Putamen (tissue), 1 donor: Measurements from ENCODE around the gene NEGR1.

Experiments used
- DNase-seq: peaks from one replicate; pipeline ENCODE4 v3.0.0-alpha.2; 2016; ENCODE audit warnings: low spot score

Gene NEGR1

GRCh38 chr1:72230746-72231145 lies 51.6 kb downstream of the NEGR1 start:
- DNase-seq, result no peak

GRCh38 chr1:72229893-72230292 lies 52.4 kb downstream of the NEGR1 start:
- DNase-seq, result no peak

- DNase-seq, result no peak
Measured at GRCh38 chr1:72227667-72228066, 54.7 kb downstream of the NEGR1 start.

- no peak for DNase-seq
Measured at GRCh38 chr1:72224506-72224905, 57.8 kb downstream of the NEGR1 start.

- DNase-seq, result no peak
Measured at GRCh38 chr1:72221811-72222210, 60.5 kb downstream of the NEGR1 start.

GRCh38 chr1:72218141-72218739 lies 64.1 kb downstream of the NEGR1 start:
- no peak for DNase-seq

GRCh38 chr1:72207059-72207458 lies 75.3 kb downstream of the NEGR1 start:
- no peak for DNase-seq

GRCh38 chr1:72202761-72203160 lies 79.6 kb downstream of the NEGR1 start:
- no peak for DNase-seq

GRCh38 chr1:72197786-72198185 lies 84.6 kb downstream of the NEGR1 start:
- no peak for DNase-seq

GRCh38 chr1:72186733-72187307 lies 95.5 kb downstream of the NEGR1 start:
- peak; percentile 26 for DNase-seq

GRCh38 chr1:72184099-72184701 lies 98.1 kb downstream of the NEGR1 start:
- no peak for DNase-seq

- DNase-seq, result no peak
Measured at GRCh38 chr1:72182859-72183258, 99.5 kb downstream of the NEGR1 start.

GRCh38 chr1:72178266-72178665 lies 104.1 kb downstream of the NEGR1 start:
- DNase-seq, result peak; percentile 39

GRCh38 chr1:72177711-72178110 lies 104.6 kb downstream of the NEGR1 start:
- DNase-seq, result no peak

- no peak for DNase-seq
Measured at GRCh38 chr1:72170246-72170645, 112.1 kb downstream of the NEGR1 start.

- no peak for DNase-seq
Measured at GRCh38 chr1:72166426-72166825, 115.9 kb downstream of the NEGR1 start.

- no peak for DNase-seq
Measured at GRCh38 chr1:72150508-72150907, 131.8 kb downstream of the NEGR1 start.

GRCh38 chr1:72141875-72142274 lies 140.5 kb downstream of the NEGR1 start:
- DNase-seq, result no peak

GRCh38 chr1:72140222-72140621 lies 142.1 kb downstream of the NEGR1 start:
- no peak for DNase-seq

- no peak for DNase-seq
Measured at GRCh38 chr1:72137656-72138055, 144.7 kb downstream of the NEGR1 start.

- DNase-seq, result no peak
Measured at GRCh38 chr1:72129869-72130268, 152.5 kb downstream of the NEGR1 start.

GRCh38 chr1:72122099-72122880 lies 160.0 kb downstream of the NEGR1 start:
- DNase-seq, result no peak

GRCh38 chr1:72119491-72119890 lies 162.8 kb downstream of the NEGR1 start:
- DNase-seq, result no peak
